Parathyroid adenoma (tissue), 2 donors: ENCODE measurements around the gene ZIC3.

ENCODE experiments used
- H2AFZ ChIP-seq: fragments of 300-600 bp; sonication (generic); one replicate; pipeline ENCODE4 v1.7.0; 2017; ENCODE audit warnings: antibody characterized with exemption, mild to moderate bottlenecking
- H3K27ac ChIP-seq: fragments of 300-600 bp; sonication (generic); one replicate; pipeline ENCODE4 v1.7.0; 2017
- H3K27me3 ChIP-seq: fragments of 300-600 bp; sonication (generic); one replicate; pipeline ENCODE4 v1.7.0; 2017; ENCODE audit warnings: low read length; ENCODE audit not compliant: control insufficient read depth, insufficient read depth
- H3K36me3 ChIP-seq: fragments of 300-600 bp; sonication (generic); one replicate; pipeline ENCODE4 v1.7.0; 2017; ENCODE audit warnings: low read length; ENCODE audit not compliant: control insufficient read depth, insufficient read depth
- H3K4me1 ChIP-seq: fragments of 300-600 bp; sonication (generic); one replicate; pipeline ENCODE4 v1.7.0; 2017; ENCODE audit warnings: control low read depth
- H3K4me2 ChIP-seq: fragments of 300-600 bp; sonication (generic); one replicate; pipeline ENCODE4 v1.7.0; 2017; ENCODE audit warnings: low read length
- H3K4me3 ChIP-seq: fragments of 300-600 bp; sonication (generic); one replicate; pipeline ENCODE4 v1.7.0; 2017; ENCODE audit warnings: low read depth, low read length
- H3K79me2 ChIP-seq: fragments of 300-600 bp; sonication (generic); one replicate; pipeline ENCODE4 v1.7.0; 2017; ENCODE audit warnings: control low read depth
- H3K9ac ChIP-seq: fragments of 300-600 bp; sonication (generic); one replicate; pipeline ENCODE4 v1.7.0; 2017; ENCODE audit warnings: mild to moderate bottlenecking
- H3K9me3 ChIP-seq: fragments of 300-600 bp; sonication (generic); one replicate; pipeline ENCODE4 v1.7.0; 2017; ENCODE audit warnings: low read length; ENCODE audit not compliant: control insufficient read depth
- TF ChIP-seq, protein P1 (sequence below): fragments of 300-600 bp; sonication (generic); IDR thresholded peaks from one replicate; pipeline ENCODE4 v1.7.0; 2017; ENCODE audit warnings: antibody characterized with exemption, mild to moderate bottlenecking
- donor health status: primary hyperparathyroidism.

ZIC3 gene

DNA sequence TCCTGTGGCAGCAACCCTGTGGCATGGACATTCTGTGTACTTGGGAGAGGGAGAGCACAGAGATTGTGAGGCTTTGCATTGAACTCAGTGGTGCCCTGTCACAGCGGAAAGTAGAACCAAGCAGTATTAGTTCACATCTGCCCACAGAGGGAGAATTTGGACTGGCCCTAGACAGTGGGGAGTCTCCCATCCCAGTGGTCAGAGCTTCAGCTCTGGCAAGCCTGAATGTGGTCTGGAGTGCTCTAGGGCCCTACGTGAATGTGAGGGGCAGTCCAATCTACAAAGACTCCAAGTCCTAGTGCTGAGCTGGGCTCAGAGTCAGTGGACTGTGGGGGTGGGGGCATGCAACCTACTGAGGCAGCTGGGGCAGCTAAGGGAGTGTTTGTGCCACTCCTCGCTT is 34.8 kb downstream of the ZIC3 start:
- no peaks in the 10 kb centered on the region for H3K9me3 ChIP-seq
- no peaks in the 10 kb centered on the region for H3K4me1 ChIP-seq
- H3K4me2 ChIP-seq, result no peak overlapping the region
- H2AFZ ChIP-seq, result no peak overlapping the region
- no peak overlapping the region for H3K27ac ChIP-seq
- TF ChIP-seq, protein P1, sequence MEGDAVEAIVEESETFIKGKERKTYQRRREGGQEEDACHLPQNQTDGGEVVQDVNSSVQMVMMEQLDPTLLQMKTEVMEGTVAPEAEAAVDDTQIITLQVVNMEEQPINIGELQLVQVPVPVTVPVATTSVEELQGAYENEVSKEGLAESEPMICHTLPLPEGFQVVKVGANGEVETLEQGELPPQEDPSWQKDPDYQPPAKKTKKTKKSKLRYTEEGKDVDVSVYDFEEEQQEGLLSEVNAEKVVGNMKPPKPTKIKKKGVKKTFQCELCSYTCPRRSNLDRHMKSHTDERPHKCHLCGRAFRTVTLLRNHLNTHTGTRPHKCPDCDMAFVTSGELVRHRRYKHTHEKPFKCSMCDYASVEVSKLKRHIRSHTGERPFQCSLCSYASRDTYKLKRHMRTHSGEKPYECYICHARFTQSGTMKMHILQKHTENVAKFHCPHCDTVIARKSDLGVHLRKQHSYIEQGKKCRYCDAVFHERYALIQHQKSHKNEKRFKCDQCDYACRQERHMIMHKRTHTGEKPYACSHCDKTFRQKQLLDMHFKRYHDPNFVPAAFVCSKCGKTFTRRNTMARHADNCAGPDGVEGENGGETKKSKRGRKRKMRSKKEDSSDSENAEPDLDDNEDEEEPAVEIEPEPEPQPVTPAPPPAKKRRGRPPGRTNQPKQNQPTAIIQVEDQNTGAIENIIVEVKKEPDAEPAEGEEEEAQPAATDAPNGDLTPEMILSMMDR, result no peak
- no peaks in the 10 kb centered on the region for H3K79me2 ChIP-seq
- no peaks in the 10 kb centered on the region for H3K27me3 ChIP-seq
- H3K9ac ChIP-seq, result no peak overlapping the region
- H3K4me3 ChIP-seq, result no peak overlapping the region
- no peaks in the 10 kb centered on the region for H3K36me3 ChIP-seq
